HS-5 (cell line): ENCODE measurements around the gene TEX54.
A peak's percentile ranks its signal among the peaks of the same experiment; 100 is the strongest.

Experiments used
- DNase-seq: peaks from one replicate; pipeline ENCODE4 v3.0.0-alpha.2; 2012; ENCODE audit warnings: low read depth

TEX54 gene

DNA sequence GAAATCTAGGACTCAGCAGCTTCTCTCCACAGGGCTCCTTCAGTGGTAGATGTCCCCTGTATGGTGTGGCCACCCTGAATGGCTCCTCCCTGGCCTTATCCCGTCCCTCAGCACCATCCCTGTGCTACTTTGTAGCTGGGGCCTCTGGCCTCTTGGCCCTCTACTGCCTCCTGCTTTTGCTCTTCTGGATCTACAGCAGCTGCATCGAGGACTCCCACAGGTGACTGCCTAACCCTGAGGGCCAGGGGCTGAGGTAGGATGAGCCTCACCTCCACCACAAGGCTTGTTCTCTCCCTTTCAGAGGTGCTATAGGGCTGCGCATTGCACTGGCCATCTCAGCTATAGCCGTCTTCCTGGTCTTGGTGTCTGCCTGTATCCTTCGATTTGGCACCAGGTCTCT, 43.6 kb downstream of the TEX54 start:
- no peak for DNase-seq

- DNase-seq = peak; percentile 92
Measured at GRCh38 chr11:62787005-62787759, 45.5 kb downstream of the TEX54 start, which contains the start of gene TMEM179B. TMEM179B (plus strand) TSS chr11:62787402; CDS start chr11:62787432, 30 bp downstream.

- no peak for DNase-seq
Measured at GRCh38 chr11:62786318-62787004, 46.2 kb downstream of the TEX54 start.

GRCh38 chr11:62782753-62783152, 49.9 kb downstream of the TEX54 start:
- no peak for DNase-seq
